NCI-H446 (cell line): ENCODE results near the gene SLC27A2.

Source experiments
- DNase-seq, 2 experiments: peaks; one replicate each; lab custom pipeline; 2025; lab: John Stamatoyannopoulos, UW

The SLC27A2 gene

DNA sequence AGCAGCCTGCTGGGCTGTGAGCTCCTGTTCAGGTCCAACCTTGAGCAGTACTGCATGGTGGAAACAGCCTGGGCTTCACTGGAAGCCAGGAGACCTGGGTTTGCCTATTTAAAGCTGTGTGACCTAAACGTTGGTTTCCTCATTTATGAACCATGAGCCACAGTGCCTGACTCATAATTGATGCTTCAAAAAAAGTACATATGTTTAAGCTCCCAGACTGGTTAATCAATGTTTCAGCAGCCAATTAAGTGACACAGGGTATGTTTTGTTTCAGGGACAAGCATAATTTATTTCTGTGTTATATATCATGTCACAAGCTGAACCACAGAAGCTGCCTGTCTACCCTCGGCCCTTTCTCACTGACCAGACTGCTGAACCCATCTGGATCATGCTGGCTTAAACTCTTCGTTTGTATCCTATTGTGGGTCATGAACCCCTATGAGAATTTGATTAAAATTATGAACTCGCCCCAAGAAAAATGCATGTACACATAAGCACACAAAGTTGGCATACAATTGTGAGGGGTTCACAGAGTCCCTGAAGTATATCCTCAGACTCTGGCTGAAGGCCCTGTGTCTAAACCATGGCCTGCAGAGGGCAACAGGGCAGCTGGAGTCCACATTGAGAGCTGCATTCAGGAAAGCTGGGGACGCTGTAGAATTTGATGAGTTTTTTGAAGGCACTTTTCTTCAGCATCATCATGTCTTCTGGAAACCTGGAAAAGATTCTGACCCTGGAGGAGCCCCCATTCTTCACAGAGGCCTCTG, 59.9 kb downstream of the SLC27A2 start:
- no peak for DNase-seq

GRCh38 chr15:50244153-50244552, 62.2 kb downstream of the SLC27A2 start:
- DNase-seq: no peak

- no peak for DNase-seq
Observed at GRCh38 chr15:50244959-50245624, 63.1 kb downstream of the SLC27A2 start.

GRCh38 chr15:50246631-50247030, 64.6 kb downstream of the SLC27A2 start:
- DNase-seq: no peak

DNA sequence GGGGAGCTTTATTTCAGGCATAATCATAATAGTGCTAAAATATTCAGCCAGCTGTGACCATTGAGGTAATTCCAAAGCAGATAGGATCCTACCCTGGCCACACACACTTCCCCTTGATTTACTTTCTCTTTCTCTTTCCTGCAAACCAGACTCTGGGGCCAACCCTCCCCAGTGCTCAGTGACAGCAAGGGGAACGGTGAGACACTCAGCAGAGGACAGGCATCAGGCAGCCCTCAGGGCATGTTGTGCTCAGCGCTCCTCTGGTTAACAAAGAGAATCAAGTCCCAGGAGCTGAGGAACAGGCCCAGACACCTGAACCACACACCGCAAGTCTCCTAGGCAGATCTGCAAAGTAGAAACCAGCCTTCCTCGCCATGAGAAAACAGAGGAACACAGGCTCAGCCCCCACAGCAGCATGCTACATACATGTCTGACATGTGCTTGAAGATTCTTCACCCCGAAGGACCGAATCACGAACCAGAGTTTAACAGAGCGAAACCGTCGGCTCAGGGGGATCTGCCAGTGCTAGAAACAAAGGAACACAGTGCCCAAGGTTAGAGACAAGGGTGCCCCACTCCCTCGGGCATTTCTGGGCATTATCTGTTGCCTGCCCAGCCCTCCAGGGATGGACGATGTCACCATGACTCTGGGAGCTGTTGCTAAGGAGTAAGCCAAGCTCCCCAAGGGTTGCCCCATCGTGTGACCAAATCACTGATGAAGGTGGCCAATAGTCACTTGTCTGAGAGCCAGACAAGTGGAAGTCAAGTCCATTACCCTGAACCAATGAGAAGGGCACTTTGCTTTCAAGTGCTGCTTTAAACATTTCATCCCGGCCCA, 66.0 kb downstream of the SLC27A2 start:
- no peak for DNase-seq

- DNase-seq: no peak
Observed at GRCh38 chr15:50248994-50249582, 67.1 kb downstream of the SLC27A2 start.

DNA sequence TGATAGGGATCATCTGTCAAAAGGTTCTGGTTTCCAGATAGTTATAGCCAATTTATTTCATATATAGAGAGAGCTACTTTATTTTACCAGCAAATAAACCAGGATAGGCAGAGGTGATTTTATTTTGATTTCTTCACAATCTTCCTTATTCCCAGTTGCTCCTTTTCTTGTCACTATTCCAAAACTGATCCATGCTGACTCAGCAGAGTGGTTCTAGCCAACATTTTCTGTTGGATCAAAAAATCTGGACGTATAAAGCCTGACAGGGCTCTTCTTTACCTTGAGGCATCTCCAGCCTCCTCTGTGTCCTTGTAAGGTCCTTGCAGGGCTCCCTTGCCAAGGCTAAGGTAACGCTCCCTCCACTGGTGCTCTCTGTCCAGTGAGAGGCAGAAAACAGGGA, 67.7 kb downstream of the SLC27A2 start:
- no peak for DNase-seq

GRCh38 chr15:50250760-50251394, 68.9 kb downstream of the SLC27A2 start:
- no peak for DNase-seq

GRCh38 chr15:50251638-50252182, 69.7 kb downstream of the SLC27A2 start:
- no peak for DNase-seq

DNA sequence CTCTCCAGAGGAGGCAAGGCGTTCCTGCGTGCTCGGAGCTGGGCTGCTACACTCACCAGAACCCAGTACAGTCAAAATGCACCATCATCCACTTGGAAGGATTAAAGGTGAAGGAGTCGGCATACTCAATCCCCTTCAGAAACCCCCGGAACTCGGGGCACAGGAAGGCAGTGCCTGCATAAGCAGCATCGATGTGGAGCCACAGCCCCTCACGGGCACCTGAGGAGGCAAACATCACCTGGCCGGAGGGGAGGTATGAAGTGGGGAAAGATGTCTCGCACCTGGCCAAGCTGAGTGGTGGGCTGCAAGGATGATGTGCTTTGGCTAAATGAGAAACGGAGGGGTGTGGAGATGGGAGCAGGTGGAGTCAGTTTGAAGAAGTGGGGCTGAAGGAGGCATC, 70.6 kb downstream of the SLC27A2 start:
- DNase-seq: no peak

- DNase-seq: no peak
Observed at GRCh38 chr15:50256188-50257041, 74.4 kb downstream of the SLC27A2 start.

DNA sequence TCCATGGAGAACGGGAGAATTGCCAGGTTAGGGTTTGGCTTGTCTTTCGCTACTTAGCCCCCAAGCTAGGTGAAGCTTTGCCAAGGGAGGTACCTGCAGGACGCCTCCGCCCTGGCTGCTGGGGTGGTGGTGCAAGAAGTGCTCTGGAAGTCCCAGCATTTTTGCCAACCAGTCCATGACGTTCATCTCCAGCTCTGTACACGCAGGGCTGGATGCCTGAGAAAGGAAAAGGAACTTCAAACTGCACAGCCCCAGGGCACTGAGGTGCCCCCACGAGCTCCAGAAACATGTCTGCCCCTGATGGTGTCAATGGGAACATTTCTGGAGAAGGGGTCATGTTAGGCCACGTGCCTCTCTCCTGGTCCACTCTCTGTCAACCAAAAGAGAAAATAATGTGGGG, 75.3 kb downstream of the SLC27A2 start:
- DNase-seq: no peak

- DNase-seq: no peak
Observed at GRCh38 chr15:50257924-50258323, 75.9 kb downstream of the SLC27A2 start.

DNA sequence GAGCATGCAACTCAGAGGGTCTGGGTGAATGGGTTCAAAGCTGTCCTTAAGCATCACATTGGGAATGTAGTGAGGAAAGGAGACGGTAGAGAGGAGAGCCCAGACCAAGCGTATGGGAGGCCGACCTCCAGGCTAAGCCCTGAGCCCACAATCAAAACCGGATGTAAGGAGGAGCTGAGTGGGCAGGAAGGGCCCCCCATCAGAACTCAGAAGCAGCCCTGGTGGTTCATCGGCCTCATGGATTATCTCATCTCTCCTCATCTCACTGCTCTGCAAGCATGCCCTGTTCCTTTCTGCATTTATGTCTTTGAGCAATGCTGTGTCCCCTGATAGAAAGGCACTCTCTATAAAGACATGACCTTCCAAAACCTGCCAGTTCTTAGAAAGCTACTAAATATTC, 77.3 kb downstream of the SLC27A2 start:
- no peak for DNase-seq

DNA sequence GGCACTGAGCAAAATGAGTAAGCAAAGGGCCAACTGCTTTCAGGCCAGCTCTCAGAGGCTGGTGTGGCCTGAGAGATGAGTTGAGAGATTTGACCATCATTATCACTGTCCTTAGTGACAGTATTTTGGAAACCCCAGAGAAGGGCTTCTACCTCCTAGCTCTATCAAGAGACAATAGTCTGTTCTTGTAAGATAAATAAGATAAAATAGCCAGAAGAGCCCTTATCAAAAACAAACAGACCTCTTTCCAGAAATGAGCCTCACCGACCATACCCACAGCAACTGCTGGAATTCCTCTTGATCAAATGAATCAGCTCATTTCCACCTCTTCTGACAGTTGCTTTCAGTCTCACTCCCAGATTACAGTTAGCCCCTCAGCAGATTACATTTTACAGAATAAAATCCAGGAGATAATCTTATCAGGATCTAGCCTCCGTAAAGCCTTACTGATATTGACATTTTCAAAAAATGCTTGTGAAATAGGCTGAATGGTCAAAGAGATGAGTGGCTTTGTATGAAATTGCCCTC, 79.0 kb downstream of the SLC27A2 start:
- no peak for DNase-seq

- no peak for DNase-seq
Observed at GRCh38 chr15:50261981-50262380, 80.0 kb downstream of the SLC27A2 start.

DNA sequence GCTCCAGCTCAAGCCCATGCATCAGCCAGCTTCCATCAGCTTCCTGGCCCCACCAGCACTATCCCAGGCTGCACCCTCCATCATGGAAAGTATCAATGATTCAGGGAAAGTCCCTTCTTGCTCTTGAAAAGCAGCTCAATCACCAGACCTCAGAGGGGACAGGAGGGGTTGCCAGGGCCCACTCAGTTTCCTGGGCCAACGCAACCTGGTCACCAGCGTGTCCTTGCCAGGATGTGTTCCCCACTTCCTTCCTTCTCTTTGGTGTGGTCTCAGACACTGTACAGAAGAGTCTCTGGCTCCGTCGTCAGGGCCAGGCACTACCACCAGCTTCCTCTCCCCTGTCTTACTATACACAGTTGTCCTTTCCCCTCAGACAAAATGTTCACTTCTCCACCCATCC, 80.5 kb downstream of the SLC27A2 start:
- no peak for DNase-seq

DNA sequence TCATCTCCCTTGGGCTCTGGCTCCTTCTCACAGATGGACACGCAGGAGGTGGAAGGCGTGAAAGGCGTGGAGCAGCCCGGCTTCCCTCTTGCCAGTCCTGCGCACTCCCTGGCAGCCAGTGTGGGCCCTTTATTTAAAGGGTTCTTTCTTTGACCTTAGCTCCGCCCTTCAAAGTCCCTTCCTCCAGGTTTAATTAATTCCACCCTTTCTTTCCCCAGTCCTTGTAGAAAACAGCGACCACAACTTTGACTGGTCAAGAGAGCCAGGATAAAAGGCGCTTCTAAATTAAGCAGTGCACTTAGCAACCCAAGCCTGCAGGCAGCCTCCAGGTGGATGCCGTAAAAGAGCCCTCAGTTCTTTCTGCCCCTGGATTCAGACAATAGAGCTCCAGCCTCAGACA, 83.6 kb downstream of the SLC27A2 start, which contains the start of gene HDC:
HDC (minus strand) TSS at position 107 of the 400 bp plus-strand sequence; CDS start at position 4, 103 bp downstream.
- DNase-seq: no peak

- DNase-seq: no peak
Observed at GRCh38 chr15:50267577-50267976, 85.6 kb downstream of the SLC27A2 start.

GRCh38 chr15:50275091-50275490, 93.1 kb downstream of the SLC27A2 start:
- no peak for DNase-seq
